Endodermal cell (in vitro differentiated cells): Measurements from ENCODE around the gene LSM14A. TPM values are rescaled to one million over a fixed set of nuclear protein-coding genes. Genes with fewer than 3 reads are reported as not detected.

ENCODE experiments used
- DNase-seq: peaks from one replicate; pipeline ENCODE4 v3.0.0-alpha.2; 2017
- H3K27ac ChIP-seq: 2 replicates; pipeline ENCODE4 v1.5.1; 2013; ENCODE audit warnings: mild to moderate bottlenecking, low read depth, low read length, moderate library complexity
- H3K27me3 ChIP-seq: 2 replicates; pipeline ENCODE4 v1.6.1; 2013; ENCODE audit warnings: mild to moderate bottlenecking, low read length, moderate library complexity; ENCODE audit not compliant: insufficient read depth, control insufficient read depth, poor library complexity, severe bottlenecking
- H3K36me3 ChIP-seq: 2 replicates; pipeline ENCODE4 v1.7.0; 2013; ENCODE audit warnings: mild to moderate bottlenecking, low read length, moderate library complexity; ENCODE audit not compliant: control insufficient read depth, insufficient read depth
- H3K4me1 ChIP-seq: one replicate; pipeline ENCODE4 v1.7.0; 2013; ENCODE audit warnings: low read length; ENCODE audit not compliant: control insufficient read depth, insufficient read depth
- H3K4me3 ChIP-seq: 2 replicates; pipeline ENCODE4 v1.5.1; 2013; ENCODE audit warnings: mild to moderate bottlenecking, low read length, moderate library complexity
- H3K9ac ChIP-seq: 2 replicates; pipeline ENCODE4 v1.6.1; 2013; ENCODE audit warnings: mild to moderate bottlenecking, low read length, moderate library complexity; ENCODE audit not compliant: poor library complexity, severe bottlenecking; ENCODE audit errors: extremely low read depth
- H3K9me3 ChIP-seq: 2 replicates; pipeline ENCODE4 v1.6.1; 2013; ENCODE audit warnings: mild to moderate bottlenecking, low read length, moderate library complexity; ENCODE audit not compliant: control insufficient read depth
- H3K27ac Mint-ChIP-seq: 2 replicates; pipeline ENCODE4 v1.8.0; 2020; ENCODE audit warnings: mixed read lengths
- H3K27me3 Mint-ChIP-seq: 2 replicates; pipeline ENCODE4 v1.8.0; 2021; ENCODE audit warnings: mild to moderate bottlenecking, mixed read lengths; ENCODE audit not compliant: insufficient read depth
- H3K36me3 Mint-ChIP-seq: 2 replicates; pipeline ENCODE4 v1.8.0; 2020; ENCODE audit warnings: low read depth, mixed read lengths
- H3K4me1 Mint-ChIP-seq: 2 replicates; pipeline ENCODE4 v1.8.0; 2020; ENCODE audit warnings: mixed read lengths
- H3K4me3 Mint-ChIP-seq: 2 replicates; pipeline ENCODE4 v1.8.0; 2020; ENCODE audit warnings: mild to moderate bottlenecking, moderate library complexity, mixed read lengths
- H3K9me3 Mint-ChIP-seq: 2 replicates; pipeline ENCODE4 v1.8.0; 2020; ENCODE audit warnings: mild to moderate bottlenecking, mixed read lengths
- WGBS, 2 experiments: methylation state at CpG; one replicate each; pipeline versions ENCODE4 v1.1.5 to v1.1.7; 2013; ENCODE audit warnings: missing lambda C conversion rate in 2 of 2, mixed read lengths in 1 of 2; ENCODE audit not compliant: insufficient coverage in 1 of 2, insufficient read length in 1 of 2; 5-methylcytosine and 5-hydroxymethylcytosine counted together
- total RNA-seq, 2 donors: library from RNA; stranded (reverse); fragmentation: NEBNext Ultra II Directional in 1 of 2; extraction: Animal tissue kit (Norgen Biotek cat#: 25700) in 1 of 2; gene quantifications; 2 replicates in 1 of 2; 3 replicates in 1 of 2; pipeline ENCODE4 v1.2.1, GENCODE V29; 2021
- TF ChIP-seq, protein P1 (sequence below): fragments of 200-600 bp; sonication (generic); conservative IDR thresholded peaks from 2 replicates; pipeline ENCODE4 v1.5.0; 2021; ENCODE audit warnings: antibody characterized with exemption, mild to moderate bottlenecking

Gene LSM14A
- total RNA-seq, 2 donors from 2014 or later: 188 to 192 TPM

DNA sequence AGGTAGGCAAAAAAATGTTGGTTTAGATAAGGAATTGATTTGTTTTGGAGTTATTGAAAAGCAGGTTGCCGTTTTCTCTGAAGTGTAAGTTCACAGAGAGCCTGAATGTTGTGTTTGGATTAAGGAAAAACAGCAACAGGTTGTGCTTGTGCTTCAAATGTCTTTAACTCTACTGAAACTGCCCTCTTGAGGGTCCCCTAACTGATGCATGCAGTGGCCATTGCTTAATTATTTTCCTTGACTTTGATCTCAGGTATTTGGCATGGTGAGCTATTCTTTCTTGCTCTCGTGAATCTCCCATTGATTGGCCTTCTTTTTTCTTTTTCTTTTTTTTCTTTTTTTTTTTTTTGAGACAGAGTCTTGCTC is 85.2 kb downstream of the LSM14A start:
- Histone ChIP-seq H3K36me3 (no peaks in the 10 kb centered on the region), H3K27me3 (no peaks in the 10 kb centered on the region), H3K4me3 (no peak overlapping the region), H3K27ac (no peak overlapping the region), H3K9me3 (no peaks in the 10 kb centered on the region), H3K9ac (no peak overlapping the region), H3K4me1 (no peaks in the 10 kb centered on the region)
- Mint-ChIP-seq H3K36me3 (no peaks in the 10 kb centered on the region), H3K4me3 (no peak overlapping the region), H3K4me1 (peaks cover 27% of the 10 kb centered on the region), H3K9me3 (no peaks in the 10 kb centered on the region), H3K27me3 (no peaks in the 10 kb centered on the region), H3K27ac (no peak overlapping the region)
- no peak for DNase-seq
- 80 to 95% methylated on average over 1 to 2 of the region's 2 CpGs for WGBS, 2 experiments
- TF ChIP-seq, protein P1, sequence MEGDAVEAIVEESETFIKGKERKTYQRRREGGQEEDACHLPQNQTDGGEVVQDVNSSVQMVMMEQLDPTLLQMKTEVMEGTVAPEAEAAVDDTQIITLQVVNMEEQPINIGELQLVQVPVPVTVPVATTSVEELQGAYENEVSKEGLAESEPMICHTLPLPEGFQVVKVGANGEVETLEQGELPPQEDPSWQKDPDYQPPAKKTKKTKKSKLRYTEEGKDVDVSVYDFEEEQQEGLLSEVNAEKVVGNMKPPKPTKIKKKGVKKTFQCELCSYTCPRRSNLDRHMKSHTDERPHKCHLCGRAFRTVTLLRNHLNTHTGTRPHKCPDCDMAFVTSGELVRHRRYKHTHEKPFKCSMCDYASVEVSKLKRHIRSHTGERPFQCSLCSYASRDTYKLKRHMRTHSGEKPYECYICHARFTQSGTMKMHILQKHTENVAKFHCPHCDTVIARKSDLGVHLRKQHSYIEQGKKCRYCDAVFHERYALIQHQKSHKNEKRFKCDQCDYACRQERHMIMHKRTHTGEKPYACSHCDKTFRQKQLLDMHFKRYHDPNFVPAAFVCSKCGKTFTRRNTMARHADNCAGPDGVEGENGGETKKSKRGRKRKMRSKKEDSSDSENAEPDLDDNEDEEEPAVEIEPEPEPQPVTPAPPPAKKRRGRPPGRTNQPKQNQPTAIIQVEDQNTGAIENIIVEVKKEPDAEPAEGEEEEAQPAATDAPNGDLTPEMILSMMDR: no peak

- no peak overlapping the region for H3K27ac ChIP-seq
- DNase-seq: no peak
- no peak overlapping the region for H3K27ac Mint-ChIP-seq
These were observed 87.2 kb downstream of the LSM14A start for GRCh38 chr19:34259367-34260095.

GRCh38 chr19:34260771-34261173 is 88.5 kb downstream of the LSM14A start:
- no peak overlapping the region for H3K4me3 Mint-ChIP-seq
- Histone ChIP-seq H3K36me3 (no peaks in the 10 kb centered on the region), H3K4me3 (peak overlapping the region; percentile 46), H3K9me3 (no peaks in the 10 kb centered on the region), H3K27me3 (no peaks in the 10 kb centered on the region), H3K9ac (no peak overlapping the region), H3K4me1 (no peaks in the 10 kb centered on the region), H3K27ac (no peak overlapping the region)
- peak overlapping the region; percentile 64 for H3K27ac Mint-ChIP-seq
- H3K9me3 Mint-ChIP-seq: no peaks in the 10 kb centered on the region
- peak; percentile 68 for DNase-seq
- 50 to 53% methylated on average over 1 to 6 of the region's 6 CpGs for WGBS, 2 experiments
- TF ChIP-seq, protein P1: no peak
- H3K4me1 Mint-ChIP-seq: peaks cover 24% of the 10 kb centered on the region
- H3K27me3 Mint-ChIP-seq: no peaks in the 10 kb centered on the region
- no peaks in the 10 kb centered on the region for H3K36me3 Mint-ChIP-seq

More at GRCh38 chr19:34259367-34260095, 87.2 kb downstream of the LSM14A start:
- TF ChIP-seq, protein P1: no peak
- Mint-ChIP-seq H3K4me3 (no peak overlapping the region), H3K27me3 (no peaks in the 10 kb centered on the region), H3K4me1 (peaks cover 22% of the 10 kb centered on the region), H3K9me3 (no peaks in the 10 kb centered on the region), H3K36me3 (no peaks in the 10 kb centered on the region)
- Histone ChIP-seq H3K4me1 (no peaks in the 10 kb centered on the region), H3K9ac (no peak overlapping the region), H3K9me3 (no peaks in the 10 kb centered on the region), H3K4me3 (no peak overlapping the region), H3K36me3 (no peaks in the 10 kb centered on the region), H3K27me3 (no peaks in the 10 kb centered on the region)
- 87 to 94% methylated on average over 3 of the region's 3 CpGs for WGBS, 2 experiments
